ENCODE measurements around the gene ZNF275.

GRCh38 chrX:153387987-153388721, 54.2 kb downstream of the ZNF275 start:
- TF ChIP-seq CTCF (IDR thresholded peaks at IDR 0.05; ENCODE audit: control extremely low read depth in 1 of 3, insufficient read depth in 1 of 3, low read depth in 1 of 3, low read length in 3 of 3) (no peak), POLR2A (IDR thresholded peaks at IDR 0.05; ENCODE audit: control extremely low read depth in 1 of 2, low read depth in 2 of 2, low read length in 2 of 2) (no peak), SP1 (IDR thresholded peaks at IDR 0.05; ENCODE audit: low read depth, low read length) (no peak), TAF1 (IDR thresholded peaks at IDR 0.05; ENCODE audit: low read depth, low read length) (no peak), SAP30 (IDR thresholded peaks at IDR 0.05; ENCODE audit: insufficient read depth, insufficient replicate concordance, low read length) (no peak), NRF1 (IDR thresholded peaks at IDR 0.05; ENCODE audit: low read depth, low read length) (no peak), YY1 (IDR thresholded peaks at IDR 0.05; ENCODE audit: low read depth, low read length) (no peak), SIRT6 (IDR thresholded peaks at IDR 0.05; ENCODE audit: low read length) (no peak)

Measured in H1 (cell line).